ENCODE measurements around the gene MAP2K4. TPM values are rescaled to one million over a fixed set of nuclear protein-coding genes. Genes with fewer than 3 reads are reported as not detected.

Gene MAP2K4
- total RNA-seq, 1 experiment from 2014 or later, result 46.1 TPM

GRCh38 chr17:12050646-12051225, 30.1 kb downstream of the MAP2K4 start:
- Histone ChIP-seq H3K4ac (ENCODE audit: low read depth, low read length) (no peak overlapping the region), H3T11ph (ENCODE audit: low read length) (no peak overlapping the region), H2AK5ac (ENCODE audit: insufficient read length, low read length) (no peak overlapping the region), H3K56ac (ENCODE audit: insufficient read length, low read depth, low read length) (no peak overlapping the region), H3K79me2 (ENCODE audit: insufficient read depth, low read length) (peaks cover 10% of the 10 kb centered on the region; the same call in 1 of the 2 replicates), H3K4me1 (ENCODE audit: insufficient read depth, low read length) (peaks cover 12% of the 10 kb centered on the region), H2BK20ac (ENCODE audit: low read depth, low read length, poor library complexity, severe bottlenecking) (no peak overlapping the region), H4K91ac (ENCODE audit: insufficient read length, low read depth, low read length) (no peak overlapping the region), H2BK5ac (ENCODE audit: insufficient read length, low read length) (no peak overlapping the region), H3K23me2 (ENCODE audit: insufficient read length, low read depth, low read length, poor library complexity, severe bottlenecking) (no peaks in the 10 kb centered on the region), H3K18ac (ENCODE audit: insufficient read length, low read depth, low read length) (no peak overlapping the region), H3K9ac (ENCODE audit: extremely low read depth, insufficient read length, low read length) (no peak overlapping the region), H3K79me1 (ENCODE audit: insufficient read depth, low read depth, low read length, poor library complexity, severe bottlenecking) (no peaks in the 10 kb centered on the region), H3K14ac (ENCODE audit: insufficient read depth, low read length) (no peak overlapping the region), H4K5ac (ENCODE audit: insufficient read length, low read depth, low read length) (no peak overlapping the region), H4K20me1 (ENCODE audit: control insufficient read depth, insufficient read depth, insufficient read length) (no peaks in the 10 kb centered on the region), H3K9me3 (ENCODE audit: control insufficient read depth, low read depth, low read length) (no peaks in the 10 kb centered on the region), H2BK15ac (ENCODE audit: low read depth, low read length) (no peak overlapping the region), H3K27me3 (ENCODE audit: insufficient read depth, low read length) (no peaks in the 10 kb centered on the region), H2BK120ac (ENCODE audit: low read depth, low read length, poor library complexity, severe bottlenecking) (no peak overlapping the region), H4K8ac (replicated peaks; ENCODE audit: insufficient read length, low read depth, low read length) (no peak overlapping the region), H3K27ac (ENCODE audit: insufficient read length, low read depth, low read length) (no peak overlapping the region), H3K23ac (ENCODE audit: insufficient read length, low read depth, low read length) (no peak overlapping the region), H2BK12ac (ENCODE audit: insufficient read length, low read depth, low read length) (no peak overlapping the region), H2AFZ (ENCODE audit: low read length) (no peak overlapping the region), H3K4me2 (ENCODE audit: insufficient read depth, insufficient read length, low read length) (no peak overlapping the region)
- no CpG with 5 or more reads among the region's 1 CpG for WGBS (ENCODE audit: extremely low coverage, insufficient read length, low lambda C conversion rate)
- Mint-ChIP-seq H3K4me1 (peaks cover 74 to 80% of the 10 kb centered on the region in 2 experiments), H3K27ac (peak overlapping the region; percentile 53 to 91 (median 63); a peak in 4 of 7 replicates), H3K9me3 (no peaks in the 10 kb centered on the region), H3K27me3 (ENCODE audit: low read depth) (no peaks in the 10 kb centered on the region), H3K4me3 (no peak overlapping the region), H3K36me3 (ENCODE audit: insufficient read depth in 1 of 3, low read depth in 3 of 3) (no peaks in the 10 kb centered on the region)
- no peak for DNase-seq
- no peak for TF ChIP-seq CTCF (conservative IDR thresholded peaks at IDR 0.05)

All from H9 (cell line).